HG03469 (cell line): ENCODE results near the gene ANO3.
"Not testable (repeated sequence)": the region's sequence is repeated elsewhere in the genome, so short reads cannot be mapped to it uniquely, and the experiment has no call there.

ENCODE experiments used
- ATAC-seq: cut with Tn5 transposase; IDR thresholded peaks from one replicate; pipeline ENCODE4 v1.9.1; 2021; ENCODE audit warnings: mild to moderate bottlenecking, moderate library complexity, moderate number of reproducible peaks; ENCODE audit not compliant: unreplicated experiment

Gene ANO3

DNA sequence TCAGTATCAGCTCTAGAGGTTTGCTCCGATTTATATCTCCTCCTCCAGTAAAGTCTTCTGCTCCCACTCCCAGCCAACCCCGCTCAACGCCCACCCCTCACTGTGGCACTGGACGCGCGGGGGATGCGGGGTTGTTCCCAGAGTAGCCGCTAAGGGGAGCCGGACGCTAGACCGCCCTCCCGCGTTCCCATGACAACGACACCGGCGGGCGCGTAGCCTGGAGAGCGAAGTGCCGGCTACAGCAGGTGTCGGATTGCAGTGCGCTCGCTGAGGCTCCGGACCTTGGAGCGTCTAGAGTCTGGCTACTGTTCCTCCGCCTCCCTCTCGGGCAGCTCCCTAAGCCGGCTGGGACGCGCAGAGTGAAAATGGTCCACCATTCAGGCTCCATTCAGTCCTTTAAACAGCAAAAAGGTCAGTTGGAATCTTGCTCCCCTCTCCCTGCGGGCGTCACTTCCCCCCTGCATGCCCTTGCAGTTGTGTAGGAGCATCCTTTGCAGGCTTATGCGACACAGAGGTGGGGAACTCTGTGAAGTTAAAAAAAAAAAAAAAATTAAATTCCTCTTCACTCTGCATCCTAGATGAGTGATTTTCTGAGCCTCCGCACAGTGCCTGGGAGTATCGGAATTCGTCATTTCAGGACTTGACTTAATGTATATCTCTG lies at the start of gene ANO3:
ANO3 (plus strand) TSS at position 220 of the 661 bp plus-strand sequence; CDS start at position 366, 146 bp downstream.
- ATAC-seq = peak; percentile 82

DNA sequence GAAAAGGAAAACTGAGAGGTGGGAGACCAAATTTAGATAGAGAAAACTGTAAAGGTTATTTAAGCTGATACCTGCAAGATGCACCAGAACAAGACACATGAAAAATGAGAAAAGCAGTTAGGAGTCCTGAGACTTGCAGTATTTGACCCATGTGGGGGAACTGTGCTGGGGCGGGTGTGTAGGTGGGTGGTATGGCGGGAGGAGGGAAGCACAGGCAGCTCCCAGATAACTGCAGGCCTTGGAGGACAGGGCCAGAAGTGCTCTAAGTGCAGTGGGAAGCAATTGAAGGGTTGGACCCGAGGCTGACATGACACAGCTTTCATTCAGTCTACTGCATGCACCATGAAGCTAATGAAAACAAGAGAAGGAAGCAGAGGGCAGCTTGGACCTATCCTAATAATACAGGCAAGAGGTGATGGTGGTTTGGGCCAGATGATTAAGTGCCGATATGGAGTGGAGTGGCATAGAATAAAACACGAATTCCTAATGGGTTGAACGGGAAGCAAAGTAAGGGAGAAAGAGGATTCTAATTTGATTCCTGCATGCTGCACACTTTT lies 48.0 kb upstream of the ANO3 start:
- ATAC-seq = no peak

DNA sequence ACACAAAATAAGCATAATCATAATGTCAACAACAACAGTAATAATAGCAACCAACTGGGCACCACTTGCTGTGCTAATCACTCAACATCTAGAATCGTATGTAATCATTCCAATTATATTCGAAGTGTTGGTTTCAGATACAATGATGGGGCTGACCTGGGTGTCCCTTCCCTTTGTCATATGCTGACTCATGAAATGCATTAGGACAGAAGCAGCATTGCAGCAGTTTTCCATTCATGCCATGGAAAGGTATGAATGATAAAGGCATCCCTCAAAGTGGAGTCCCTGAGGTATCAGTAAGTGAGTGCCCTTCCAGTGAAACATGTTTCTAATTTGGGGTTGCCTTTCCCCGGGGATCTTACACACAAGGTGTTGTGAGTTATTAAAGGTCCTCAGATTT lies 46.3 kb upstream of the ANO3 start:
- ATAC-seq = no peak

DNA sequence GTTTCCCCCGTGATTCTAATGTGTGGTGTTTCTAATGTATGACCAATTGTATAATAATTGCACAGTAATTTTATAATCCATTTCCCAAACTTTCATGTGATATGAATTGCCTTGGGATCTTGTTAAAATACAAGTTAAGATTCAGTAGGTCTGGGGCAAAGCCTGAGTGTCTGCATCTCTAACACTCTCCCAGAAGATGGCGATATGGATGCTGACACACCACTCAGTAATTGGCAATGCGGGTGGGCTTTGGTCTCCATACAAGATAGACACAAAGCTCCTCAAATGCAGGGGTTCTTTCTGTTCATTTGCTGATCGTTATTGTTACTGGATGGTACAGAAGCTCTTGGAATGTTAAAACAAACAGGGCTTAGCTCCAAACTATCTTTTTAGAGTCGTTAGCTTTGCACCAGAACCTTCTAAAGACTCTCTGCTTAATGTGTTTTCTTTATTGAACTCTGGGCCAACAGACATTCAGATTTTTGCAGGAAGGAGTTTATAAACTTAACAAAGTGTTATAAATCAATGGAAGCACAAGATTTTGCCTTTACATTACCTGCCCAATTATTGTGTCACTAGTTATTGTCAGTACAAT lies 45.4 kb upstream of the ANO3 start:
- ATAC-seq = no peak

DNA sequence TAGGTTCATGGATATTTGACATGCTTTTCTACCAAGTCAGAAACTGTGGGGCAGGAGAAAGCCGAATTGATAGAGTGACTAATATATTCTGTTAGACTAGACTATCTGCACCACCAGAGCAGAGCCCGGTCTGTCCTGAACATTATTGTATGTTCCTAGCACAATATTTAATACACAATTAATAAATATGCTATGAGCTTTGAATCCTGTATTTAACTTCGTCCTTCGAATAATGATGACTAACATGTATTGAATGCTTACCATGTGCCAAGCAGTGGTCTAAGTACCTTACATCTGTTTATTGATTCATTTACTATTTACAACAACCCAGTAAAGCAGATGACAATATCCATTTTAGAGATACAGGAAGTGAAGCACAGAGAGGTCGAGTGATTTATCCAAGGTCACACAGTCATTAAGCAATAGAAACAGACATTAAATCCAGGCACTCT lies 44.8 kb upstream of the ANO3 start:
- ATAC-seq = no peak

DNA sequence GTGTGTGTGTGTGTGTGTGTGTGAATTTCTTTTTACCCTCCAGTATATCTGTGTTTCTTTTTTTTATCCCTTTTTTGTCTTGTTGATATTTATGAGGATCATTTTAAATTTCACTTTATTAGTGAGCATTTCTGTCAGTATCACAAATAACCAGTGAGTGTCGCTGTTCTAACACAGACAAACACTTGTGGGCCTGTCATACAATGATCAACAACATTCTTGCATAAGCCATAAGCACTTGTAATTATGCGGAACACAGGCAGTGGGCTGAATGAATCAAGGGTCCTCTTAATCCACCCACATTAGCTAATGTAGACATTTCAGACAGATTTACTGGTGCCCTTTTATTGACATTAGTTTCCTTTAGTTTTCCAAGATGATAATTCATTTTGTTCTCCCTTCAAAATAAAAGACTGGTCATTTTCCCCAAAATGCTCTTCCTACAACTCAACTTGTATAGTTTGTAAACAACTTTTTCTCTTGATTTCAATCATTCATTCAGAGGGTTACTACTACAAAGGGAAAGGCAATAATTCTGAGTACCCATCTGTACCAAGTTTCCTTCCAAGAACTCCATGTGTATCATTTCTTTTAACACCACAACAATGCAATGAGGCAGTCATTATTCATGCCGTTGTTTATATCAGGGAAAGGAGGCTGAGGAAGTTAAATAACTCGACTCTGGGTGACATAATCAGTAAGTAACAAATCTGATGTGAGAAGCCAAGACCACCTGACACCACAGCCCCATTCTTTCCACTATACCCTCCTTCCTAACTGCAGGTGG lies 34.5 kb upstream of the ANO3 start:
- peak; percentile 78 for ATAC-seq

DNA sequence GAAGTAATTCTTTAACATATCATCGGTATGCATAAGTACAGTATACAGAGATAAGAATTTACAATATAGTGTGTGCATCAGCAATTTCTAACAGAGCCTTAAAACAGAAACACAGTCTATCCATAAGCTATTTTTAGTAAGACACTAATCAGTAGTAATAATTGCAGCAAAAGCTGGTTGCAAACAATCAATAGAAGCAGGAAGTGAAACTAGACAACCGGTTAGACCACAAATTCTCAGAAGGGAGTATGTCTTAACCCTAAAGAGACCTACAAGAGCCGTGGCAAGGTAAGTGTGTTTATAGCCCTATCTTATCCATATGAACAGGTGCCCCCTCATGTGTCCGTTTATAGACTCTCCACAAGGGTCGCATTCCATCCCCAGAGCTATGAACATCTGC lies 15.6 kb upstream of the ANO3 start:
- not testable (repeated sequence) for ATAC-seq

DNA sequence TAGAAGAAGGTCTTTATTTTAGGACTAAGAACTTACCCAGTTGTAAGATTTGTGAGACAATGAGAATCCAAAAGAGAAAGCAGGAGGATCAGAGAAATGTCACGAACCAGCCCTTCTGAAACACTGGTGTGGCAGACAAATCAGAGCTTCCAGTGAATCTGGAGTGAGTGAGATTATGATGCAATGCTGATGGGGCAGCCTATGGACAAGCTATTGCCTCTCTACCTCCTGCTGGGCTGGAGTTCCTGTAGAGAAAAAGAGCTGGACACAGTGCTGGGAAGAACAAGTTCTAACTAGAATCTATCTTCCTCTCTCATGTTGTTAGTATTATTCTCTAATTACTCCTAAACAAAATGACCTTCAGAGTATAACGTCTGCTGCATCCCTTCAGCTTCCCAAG lies 12.0 kb upstream of the ANO3 start:
- ATAC-seq = no peak

DNA sequence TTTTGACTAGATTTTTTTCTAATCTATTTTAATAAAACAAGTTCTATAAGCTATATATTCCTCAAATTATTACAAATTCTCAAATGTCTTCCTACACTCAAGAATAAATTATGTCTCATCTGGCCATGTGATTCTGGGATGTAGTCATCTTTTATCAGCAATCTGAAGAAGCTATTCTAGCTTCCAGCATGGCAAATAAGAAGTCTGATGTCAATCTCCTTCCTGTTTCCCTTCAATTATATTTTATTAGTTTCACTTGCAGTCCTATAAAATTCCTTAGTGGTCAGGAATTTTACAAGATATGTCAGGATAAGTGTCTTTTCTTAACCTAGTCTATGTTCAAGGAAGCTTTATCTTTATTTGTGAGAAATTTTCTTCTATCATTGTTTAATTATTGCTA lies 10.4 kb upstream of the ANO3 start:
- no peak for ATAC-seq

DNA sequence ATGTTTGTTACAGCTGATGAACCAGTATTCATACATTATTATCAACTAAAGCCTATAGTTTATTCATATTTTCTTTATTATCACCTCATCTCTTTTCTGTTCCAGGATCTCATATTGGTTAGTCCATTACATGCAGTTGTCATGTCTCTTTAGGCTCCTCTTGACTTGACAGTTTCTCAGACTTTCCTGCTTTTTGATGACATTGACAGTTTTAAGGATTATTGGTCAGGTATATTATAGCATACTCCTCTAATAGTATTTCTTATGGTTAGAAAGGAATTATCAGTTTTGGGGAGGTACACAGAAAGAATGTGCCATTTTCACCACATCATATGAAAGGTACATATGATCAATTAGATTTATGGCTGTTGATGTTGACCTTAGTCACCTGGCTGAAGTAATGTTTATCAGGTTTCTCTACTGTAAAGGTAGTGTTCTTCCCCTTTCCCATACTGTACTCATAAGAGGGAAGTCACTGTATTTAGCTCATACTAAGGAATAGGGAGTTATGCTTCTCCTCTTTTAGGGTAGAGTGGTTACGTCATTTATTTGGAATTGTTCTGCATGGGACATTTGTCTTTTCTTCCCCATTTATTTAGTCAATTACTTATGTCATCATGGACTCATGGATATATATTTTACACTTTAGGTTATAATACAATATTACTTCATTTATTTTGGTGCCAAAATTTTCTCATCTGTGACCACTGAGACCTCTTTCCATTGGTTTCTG lies 9.4 kb upstream of the ANO3 start:
- ATAC-seq = no peak

DNA sequence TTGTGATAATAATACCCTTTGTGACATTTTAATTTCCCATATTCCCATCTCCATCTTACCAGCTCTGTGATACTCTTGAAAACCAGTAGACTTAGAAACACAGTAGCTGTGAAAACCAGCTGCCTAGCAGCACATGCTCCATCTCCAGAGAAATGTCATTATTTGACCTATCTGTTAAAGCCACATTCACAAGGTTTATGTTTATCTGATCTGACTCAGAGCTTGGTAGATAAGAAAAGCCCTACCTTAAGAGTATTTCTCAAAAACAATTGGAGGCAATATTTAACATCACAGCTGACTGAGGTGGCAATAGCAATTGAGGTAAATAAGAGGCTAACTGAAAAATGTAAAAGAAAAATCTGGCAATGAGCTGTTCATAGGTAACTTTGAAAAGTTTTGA lies 8.1 kb upstream of the ANO3 start:
- ATAC-seq = no peak

DNA sequence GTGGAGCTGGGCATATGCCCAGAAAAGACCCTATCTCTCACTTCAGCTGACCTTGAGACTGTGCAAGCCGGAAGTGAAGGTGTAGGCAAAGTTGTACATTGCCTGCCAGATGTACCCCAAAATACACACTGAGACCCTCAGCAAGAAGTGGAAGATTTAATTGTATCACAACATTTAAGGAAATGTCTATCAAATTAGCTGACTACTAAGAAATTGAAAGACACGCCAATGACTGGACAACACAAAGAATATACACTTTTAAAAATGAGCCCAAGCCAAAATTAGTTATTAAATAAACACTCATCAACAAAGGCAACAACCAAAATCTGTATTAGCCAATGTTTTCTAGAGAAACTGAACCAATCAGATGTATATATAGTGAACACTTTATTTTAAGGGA lies 7.7 kb upstream of the ANO3 start:
- ATAC-seq = no peak

DNA sequence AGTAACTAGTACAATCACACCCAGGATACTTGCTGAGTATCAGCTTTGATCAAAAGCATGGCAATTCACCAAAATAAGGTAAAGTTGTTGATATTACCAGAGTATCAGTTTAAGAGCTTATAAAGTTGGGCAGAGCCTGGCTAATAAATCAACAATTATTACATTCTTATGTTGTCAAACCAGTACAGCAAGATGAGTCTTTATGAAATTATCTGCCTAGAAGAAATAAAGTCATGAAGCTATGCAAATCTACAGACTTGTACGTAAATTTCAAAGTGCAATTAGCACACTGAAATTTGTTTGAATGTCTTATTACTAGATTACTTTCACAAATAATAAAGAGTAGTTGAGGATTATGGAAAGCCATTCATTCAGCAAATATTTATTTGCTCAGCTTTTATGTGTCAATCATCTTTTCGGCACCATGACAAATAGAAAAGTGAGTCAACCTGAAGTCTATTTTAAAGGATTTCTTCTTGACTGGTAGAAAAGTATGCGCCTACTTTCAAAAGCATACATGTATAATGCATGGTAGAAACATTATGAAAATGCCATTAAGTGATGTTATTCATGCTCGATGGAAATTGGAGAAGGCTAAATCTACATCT lies 5.0 kb upstream of the ANO3 start:
- no peak for ATAC-seq

DNA sequence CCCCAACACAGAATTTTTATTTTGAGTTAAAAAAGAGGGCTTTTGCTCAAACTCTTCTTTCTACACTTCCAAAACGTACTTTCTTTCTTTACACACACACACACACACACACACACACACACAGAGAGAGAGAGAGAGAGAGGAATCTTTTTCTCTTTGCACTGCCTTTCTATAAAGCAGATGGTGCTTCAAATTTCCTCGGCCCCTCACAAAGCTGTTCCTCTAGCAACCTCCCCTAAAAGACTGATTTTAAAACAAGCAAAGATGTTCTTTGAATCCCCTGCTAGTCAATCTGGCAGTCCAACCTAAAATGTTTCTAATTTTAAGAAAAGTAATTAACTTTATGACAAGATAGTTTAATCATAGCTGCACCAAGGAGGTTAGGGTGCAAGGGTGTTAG lies 2.7 kb upstream of the ANO3 start:
- no peak for ATAC-seq

DNA sequence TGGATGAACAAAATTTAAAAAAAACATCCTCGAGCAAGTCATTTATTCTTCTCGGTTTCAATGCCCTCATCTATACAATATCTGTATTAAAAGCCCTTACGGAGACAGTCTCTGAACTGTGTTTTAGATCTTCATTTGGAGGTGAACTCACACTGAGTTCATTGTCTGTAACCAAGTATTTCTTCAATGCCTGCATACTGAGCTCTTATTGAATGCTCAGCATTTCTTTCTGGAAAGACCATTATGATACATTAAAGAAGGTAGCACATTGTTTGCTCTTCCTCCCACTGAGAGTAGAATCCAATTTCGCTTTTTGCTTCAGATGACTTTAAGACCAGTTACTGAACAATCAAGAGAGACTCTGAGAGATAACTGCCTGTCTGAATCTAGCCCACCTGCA lies 1.7 kb upstream of the ANO3 start:
- ATAC-seq = no peak

DNA sequence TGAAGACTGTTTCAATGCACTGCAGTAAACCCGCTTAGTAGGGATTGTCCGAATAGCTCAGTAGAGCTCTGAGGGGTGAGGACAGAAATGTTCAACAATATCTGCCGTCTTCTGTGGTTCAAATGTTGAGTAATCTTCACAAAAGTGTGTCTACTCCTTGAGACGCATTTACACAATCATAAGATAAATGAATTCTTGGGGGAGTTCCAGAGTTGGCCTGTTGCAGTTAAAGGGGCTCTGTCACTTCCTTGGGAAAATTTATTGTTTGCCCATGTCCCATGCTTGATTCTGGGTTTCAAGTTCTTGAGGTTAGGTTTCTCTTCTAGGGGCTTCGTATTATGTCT lies 614 bp downstream of the ANO3 start:
- ATAC-seq = no peak

DNA sequence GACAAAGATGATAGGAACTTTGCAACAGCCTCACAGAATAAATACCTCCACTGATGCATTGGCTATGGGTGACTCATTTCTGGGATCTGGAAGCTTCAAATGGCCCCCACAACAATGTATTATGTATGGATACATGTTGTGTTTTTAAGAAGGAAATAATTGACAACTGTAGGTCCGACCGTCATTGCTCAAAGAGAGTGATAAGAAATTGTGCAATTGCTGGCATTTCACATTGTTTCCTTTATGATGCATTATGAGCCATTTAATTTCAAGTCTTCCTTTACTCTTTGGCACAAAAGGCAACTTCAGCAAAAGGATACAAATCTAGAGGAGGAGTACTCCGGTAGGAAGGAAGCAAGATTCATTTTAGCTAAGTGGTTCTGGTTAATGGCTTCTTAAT lies 2.0 kb downstream of the ANO3 start:
- ATAC-seq = no peak

DNA sequence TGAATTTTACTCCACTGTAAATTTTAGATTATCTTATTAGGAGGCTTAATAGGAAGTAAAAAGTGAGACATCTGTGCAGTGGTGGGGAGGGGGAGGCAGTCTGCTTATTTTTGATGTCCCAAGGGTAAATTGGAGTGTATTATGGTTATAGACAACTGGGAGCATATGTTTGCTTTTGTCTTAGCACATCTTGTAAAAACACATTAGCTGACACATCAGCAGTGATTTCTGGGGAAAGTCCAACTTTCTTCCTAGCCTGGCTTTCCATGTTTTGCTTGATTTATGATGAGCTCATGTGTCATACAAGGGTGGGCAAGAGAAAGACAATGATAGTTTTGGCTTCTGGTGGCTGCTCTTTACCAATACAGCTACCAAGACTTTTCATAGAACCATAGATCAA lies 4.0 kb downstream of the ANO3 start:
- ATAC-seq = no peak

DNA sequence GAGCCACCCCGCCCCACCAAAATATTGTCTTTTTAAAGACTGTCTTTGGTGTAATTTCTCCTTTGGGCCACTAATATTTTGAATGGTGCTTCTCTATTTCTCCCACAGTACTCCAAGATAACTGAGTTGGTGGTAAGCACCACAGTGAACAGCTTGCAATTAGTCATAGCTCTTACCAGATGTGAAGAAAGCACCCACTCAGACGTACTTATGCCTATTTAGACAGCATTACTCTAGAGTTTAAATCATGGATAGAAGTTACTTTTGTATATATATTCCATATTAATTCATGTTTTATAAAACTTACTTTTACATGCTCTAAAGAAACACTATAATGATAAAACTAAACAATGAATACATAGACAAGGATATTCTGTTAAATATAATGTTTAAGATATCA lies 12.7 kb downstream of the ANO3 start:
- no peak for ATAC-seq

DNA sequence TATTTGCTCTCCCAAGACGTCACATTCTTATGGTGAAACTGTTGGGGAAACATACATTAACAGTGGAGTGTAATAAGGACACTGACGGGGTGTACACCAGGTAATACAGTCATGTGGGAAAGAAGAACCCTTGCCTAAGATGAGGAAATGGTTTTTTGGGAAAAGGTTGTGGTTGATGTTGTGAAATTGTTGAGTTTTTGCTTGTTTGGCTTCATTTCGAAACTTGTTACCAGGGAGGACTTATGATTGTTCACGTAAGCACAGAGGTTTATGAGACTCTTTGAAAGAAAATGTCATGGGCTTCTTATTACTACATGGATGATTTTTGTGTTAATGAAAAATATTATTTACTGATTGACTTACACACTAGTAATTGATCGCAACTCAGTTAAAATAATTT lies 16.8 kb downstream of the ANO3 start:
- ATAC-seq = no peak

DNA sequence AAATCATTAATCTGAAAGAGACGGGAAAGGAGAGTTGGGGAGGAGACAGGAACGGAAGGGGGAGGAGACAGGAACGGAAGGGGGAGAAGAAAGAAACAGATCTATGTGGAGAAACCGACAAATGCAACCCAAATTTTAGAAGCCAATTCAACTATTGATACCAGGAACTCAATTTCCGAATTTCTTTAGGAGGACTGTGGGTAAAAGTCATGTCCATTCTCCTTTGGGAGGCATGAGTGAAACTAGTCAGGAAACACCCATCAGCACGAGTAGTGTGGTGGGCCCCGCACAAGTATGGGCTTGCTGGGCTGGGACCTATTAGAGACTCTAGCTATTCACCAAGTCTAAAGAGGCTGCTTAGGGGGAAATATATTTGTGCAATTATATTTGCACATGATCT lies 18.1 kb downstream of the ANO3 start:
- no peak for ATAC-seq
